Left forelimb (tissue), 1 donor: Measurements from ENCODE around the gene MSANTD1.

Experiments
- DNase-seq: peaks from one replicate; pipeline ENCODE4 v3.0.0-alpha.2; 2018; ENCODE audit warnings: low spot score

Gene MSANTD1

DNA sequence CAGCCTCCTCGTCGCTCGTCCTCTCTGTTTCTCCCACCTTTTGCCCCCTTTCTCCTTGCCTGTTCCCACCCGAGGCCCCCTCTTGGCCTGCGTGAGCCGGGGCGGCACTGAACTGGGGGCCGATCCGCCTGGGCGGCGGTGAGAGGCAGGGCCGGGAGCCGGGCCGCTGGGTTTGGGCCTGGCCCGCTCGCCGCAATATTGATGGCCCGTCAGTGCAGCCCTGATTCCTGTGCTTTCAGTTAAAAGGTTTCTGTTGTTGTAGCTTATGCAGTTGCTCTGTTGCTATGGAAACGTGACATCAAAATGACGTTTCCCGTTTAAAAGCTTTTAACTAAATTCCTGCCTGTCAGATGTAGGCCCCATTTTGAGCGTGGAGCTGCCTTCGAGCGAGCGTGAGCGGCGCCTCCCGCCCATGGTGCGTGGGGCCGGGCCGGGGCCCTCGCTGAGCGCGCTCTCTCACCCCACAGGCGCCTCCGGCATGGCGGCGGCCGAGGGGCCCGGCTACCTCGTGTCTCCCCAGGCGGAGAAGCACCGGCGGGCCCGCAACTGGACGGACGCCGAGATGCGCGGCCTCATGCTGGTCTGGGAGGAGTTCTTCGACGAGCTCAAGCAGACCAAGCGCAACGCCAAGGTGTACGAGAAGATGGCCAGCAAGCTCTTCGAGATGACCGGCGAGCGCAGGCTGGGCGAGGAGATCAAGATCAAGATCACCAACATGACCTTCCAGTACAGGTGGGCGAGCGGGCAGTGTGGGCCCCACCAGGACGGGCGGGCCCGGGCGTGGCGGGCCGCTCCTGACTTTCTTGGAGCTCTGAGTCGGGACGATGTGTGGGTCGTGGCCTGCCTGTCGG, at the start of gene MSANTD1:
MSANTD1 (plus strand) TSS at position 349 of the 851 bp plus-strand sequence; CDS start at position 413, 64 bp downstream.
- DNase-seq = no peak

DNA sequence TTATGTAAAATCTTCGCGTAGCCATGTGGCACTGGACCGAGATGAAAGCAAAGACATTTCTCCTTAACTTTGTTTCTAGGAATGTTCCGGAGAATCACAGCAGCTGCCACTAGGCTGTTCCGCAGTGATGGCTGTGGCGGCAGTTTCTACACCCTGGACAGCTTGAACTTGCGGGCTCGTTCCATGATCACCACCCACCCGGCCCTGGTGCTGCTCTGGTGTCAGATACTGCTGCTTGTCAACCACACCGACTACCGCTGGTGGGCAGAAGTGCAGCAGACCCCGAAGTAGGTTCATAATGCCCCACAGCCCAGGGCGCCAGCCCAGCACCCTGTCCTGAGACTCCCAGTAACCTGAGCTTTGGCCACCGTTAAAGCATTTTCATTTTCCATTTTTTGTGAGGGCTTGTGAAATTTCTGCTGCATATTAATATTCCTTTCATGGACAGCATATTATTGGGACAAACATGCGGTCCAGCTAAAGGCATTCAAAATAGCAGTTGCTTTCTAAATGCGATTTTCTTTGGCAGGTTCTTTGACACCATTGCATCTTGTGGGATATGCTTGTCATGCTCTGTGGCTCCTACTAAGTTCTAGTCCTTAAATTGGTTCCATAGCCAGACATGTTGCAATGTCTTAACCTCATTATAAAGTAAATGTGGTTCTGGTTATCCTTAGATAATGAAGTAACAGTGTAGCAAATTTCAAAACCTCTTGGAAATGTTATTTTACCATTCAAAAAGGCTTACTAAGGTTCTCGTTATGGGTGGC, 49.1 kb upstream of the MSANTD1 start:
- DNase-seq = no peak

DNA sequence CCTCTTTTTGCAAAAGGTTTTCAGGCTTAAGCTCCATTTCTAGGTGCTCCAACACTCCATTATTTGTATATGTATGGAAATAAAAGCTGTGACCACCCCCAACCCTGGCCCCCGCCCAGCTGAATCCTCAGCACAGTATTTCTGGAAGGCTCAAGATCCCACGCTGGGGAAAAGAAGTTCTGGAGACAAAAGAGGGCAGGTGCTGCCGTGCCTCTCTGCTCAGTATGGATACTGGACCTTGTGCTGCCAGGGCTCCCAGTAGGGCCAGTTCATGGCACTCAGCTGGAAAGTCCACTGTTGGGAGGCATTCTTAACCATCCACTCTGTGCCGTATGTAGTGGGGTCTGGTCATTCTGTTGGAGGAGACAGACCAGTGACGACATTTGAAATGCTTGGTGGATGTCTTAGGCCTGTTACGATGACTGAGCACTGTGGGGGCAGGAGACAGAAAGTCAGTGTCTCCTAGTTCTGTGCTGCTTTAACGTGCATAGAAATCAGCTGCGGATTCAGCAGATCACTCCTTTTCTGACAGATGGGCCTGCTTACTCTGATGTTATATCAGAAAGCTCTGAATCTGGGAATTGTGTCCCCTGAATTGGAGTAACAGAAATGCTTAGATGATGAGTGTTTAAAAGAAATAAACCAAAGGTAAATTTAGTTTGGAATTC, 48.4 kb upstream of the MSANTD1 start:
- no peak for DNase-seq

DNA sequence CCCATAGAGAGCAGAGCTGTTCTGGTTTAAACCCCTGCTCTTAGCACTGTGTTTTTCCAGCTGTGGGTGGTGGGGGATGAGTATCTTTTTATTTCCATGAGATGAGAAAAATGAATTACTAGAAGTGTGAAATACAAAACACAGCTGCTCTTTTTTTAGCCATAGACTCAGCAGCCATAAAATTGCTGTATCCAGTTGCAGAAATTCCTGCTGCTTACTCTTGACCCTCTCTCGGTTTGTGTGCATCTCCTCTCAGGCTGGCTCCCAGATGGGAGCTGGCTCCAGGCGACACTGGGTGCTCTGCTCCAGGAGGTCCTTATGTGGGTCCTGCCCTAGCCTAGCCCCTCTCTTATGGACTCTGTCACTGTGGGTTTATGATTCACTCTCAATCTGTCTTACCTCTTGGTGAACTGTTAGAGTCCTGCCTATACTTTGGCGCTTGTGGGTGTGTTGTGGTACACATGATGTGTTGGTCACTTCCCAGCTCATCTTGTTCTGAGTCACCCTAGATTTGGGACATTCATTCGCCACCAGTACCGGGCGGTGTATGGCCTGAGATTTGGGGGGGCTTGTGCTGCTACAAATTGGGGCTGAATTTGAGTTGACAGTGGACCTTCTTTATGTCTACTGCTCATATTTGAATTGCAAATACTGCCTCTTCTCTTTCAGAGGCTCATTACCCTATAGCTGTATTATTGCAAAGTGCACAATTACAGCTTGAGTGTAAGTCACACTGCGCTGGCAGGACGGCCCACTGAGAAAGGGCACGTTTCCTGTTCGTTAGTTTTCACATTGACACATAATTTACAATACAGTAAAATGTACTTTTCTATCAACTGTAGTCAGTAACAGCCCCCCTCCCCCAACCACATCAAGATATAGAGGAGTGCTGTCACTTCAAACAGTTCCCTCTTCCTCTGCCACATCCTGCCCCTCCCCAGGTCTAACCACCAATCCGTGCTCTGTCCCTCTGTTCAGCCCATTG, 46.9 kb upstream of the MSANTD1 start:
- no peak for DNase-seq

DNA sequence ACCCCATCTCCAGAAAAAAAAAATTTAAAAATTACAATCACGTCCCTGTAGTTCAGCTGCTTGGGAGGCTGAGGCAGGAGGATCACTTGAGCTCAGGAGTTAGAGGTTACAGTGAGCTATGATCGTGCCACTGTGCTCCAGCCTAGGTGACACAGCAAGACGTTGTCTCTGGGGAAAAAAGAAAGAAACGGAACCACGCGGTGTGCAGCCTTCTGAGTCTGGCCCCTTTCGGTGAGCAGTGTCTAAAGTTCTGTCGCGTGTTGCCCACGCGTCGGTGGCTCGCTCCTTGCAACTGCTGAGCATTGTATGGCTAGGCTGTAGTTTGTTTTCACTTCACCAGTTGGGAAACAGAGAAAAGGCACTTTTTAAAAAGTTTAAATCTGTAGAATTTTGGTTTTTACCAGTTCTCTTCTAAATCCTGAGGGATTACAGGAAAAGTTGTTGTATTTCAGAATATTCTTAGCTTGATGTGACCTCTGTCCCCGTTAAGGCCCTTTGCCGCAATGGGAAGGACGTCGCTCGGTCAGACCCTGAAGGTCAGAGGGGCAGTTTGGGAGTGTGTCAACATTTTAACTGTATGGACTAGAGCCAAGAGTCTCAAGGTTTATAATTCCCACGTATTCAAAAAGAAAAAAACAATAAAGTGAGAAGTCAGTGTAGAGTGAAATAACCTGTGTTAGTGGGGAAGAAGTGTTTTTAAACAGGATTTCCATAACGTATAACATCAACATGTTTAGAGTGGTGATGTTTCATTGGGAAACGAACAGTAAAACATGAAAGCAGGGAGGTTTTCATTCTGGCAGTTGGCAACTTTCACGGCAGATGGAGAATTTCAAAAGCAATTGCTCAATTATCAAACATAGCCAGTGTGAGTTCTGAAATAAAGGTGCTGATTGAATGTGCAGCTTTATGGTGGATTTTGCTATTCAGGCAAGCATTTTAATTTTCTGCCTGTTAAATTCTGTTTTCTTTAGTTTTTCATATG, 45.8 kb upstream of the MSANTD1 start:
- no peak for DNase-seq

DNA sequence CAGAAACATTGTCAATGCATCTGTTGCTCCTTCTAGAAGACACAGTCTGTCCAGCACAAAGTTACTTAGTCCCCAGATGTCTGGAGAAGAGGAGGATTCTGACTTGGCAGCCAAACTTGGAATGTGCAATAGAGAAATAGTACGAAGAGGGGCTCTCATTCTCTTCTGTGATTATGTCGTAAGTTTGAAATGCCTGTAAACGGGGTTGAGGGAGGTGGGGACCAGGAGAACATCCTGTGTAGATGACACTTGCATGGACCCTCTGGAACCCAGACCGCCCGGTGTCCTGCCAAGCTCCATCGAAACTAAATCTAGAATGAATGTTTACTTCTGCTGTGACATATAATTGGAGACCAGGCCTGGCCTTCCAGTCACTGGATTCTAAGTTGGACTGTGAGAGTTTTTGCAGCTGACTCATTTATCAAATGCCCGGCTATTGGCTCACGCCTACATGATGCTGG, 45.0 kb upstream of the MSANTD1 start:
- DNase-seq = no peak

DNA sequence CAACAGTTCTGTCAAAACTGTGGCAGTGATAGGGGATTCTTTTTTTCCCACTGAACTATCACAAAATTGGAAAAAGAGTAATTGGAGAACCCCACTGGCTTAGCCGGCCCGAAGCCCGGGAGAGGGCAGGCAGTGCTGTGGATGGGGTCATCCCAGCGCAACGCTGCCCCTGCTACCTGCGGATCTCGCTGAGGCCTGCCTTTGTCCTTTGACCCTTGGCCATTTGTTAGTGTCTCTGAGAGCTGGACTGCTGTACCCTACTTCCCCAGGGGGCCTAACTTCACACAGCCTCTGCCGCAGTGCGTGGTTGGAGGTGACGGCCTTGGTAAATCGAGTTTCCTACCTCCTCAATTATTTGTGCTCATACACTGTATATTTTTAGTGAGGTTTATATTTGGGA, 43.0 kb upstream of the MSANTD1 start:
- no peak for DNase-seq

DNA sequence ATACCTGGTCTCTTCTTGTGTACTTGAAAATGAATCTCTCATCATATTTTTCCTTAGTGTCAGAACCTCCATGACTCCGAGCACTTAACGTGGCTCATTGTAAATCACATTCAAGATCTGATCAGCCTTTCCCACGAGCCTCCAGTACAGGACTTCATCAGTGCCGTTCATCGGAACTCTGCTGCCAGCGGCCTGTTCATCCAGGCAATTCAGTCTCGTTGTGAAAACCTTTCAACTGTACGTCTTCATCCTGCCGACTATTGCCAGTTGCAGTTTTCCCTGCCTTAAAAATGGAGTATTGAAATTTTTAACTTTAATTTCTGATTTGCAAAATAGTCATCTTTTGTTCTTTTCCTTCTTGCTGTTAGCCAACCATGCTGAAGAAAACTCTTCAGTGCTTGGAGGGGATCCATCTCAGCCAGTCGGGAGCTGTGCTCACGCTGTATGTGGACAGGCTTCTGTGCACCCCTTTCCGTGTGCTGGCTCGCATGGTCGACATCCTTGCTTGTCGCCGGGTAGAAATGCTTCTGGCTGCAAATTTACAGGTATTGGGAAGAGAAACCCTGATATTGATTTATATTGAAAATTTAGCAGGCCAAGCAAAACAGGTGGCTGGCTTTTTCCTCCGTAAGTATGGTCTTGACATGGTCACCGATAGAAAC, 42.4 kb upstream of the MSANTD1 start:
- no peak for DNase-seq

DNA sequence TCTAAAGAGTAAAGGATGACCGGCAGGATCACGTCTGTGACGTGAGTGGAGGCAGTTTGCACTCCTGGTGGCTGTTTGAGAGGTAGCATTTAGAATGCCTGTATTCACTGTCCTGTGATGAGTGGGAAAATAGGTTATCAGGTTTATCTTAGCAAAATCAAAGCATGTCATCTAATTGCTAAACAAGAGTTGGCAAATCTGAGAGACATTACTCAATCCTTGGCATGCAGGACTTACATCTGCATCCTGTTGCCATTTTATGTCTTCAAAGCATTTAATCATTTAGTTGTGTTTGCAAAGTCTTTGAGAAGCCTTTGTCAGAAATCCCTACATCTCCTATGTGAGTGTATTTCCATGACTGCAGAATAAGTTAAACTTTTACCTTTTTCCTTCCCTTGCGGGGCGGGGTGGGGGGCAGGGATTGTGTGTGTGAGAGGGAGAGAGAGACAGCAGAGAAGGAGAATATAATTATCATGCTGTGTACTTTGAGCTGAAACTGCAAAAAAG, 41.4 kb upstream of the MSANTD1 start:
- DNase-seq = no peak

DNA sequence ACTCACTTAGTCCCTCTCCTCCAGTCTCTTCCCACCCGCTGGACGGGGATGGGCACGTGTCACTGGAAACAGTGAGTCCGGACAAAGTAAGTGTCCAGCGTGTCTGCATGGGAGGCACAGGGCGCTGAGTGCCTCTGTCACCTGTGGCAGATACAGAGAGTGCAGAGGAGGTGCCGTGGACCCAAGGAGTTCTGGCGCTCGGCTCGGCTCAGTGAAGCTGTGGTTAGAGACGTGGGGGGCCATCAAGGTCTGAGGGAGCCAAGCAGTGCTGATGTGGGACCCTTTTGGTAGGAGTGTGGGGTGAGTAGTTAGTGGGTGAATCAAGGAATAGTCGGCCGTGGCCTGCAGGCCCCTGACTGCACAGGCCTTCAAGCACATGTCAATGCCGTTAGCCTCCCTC, 40.1 kb upstream of the MSANTD1 start:
- DNase-seq = no peak

DNA sequence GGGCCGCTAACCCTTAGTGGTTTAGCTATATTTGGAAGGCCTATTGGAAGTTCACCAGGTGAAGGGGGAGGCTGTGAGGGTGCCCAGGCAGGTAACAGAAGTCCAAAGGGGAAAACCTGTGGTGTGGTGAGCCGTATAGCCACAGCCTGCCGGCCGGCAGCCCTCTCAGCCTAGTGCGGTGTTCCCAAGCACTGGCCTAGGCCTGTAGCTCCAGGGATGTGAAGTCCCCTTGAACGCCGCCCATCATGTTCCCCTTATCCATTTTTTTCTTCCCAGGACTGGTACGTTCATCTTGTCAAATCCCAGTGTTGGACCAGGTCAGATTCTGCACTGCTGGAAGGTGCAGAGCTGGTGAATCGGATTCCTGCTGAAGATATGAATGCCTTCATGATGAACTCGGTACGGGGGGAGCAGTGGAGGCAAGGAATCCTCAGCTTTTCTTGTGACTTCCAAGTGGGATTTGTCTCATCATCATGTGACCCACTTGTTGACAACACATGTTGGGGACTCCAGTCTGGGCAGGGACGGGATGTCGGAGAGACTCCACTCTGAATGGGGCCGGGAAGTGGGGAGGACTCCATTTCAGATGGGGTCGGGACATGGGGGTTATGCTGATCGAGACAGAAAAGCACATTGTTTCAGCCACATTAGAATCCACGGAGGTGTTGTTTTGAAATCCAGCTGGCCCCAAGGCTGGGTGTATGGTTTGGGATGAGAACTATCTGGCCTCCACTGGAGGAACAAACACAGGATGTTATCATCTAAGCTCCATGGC, 39.2 kb upstream of the MSANTD1 start:
- DNase-seq = no peak

DNA sequence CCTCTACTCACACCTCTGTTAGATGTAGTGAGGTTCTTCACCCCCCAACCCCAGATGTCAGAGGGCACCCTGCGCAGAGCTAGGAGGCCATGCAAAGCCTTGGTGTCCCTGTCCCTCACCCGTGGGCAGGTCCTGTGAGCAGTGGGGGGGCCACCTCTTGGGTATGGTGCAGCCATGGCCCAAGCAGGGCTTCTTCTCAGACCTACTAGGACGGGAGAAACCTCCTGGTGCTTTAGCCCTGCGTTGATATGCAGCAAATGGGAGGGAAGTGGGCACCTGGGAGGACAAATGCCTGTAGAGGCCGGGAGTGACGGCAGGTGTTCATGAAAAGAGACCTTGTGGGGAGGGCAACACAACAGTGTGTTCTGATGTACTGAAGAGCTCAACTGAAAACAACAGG, 38.5 kb upstream of the MSANTD1 start:
- no peak for DNase-seq

DNA sequence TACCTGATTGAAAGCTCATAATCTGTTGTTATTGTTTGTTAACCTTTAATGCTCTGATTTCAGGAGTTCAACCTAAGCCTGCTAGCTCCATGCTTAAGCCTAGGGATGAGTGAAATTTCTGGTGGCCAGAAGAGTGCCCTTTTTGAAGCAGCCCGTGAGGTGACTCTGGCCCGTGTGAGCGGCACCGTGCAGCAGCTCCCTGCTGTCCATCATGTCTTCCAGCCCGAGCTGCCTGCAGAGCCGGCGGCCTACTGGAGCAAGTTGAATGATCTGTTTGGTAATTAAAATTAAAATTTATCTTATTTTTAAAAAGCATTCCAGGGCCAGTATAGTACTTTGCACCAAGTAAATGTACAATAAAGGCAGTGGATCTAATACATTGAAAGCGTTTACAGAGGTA, 37.1 kb upstream of the MSANTD1 start:
- DNase-seq = no peak

DNA sequence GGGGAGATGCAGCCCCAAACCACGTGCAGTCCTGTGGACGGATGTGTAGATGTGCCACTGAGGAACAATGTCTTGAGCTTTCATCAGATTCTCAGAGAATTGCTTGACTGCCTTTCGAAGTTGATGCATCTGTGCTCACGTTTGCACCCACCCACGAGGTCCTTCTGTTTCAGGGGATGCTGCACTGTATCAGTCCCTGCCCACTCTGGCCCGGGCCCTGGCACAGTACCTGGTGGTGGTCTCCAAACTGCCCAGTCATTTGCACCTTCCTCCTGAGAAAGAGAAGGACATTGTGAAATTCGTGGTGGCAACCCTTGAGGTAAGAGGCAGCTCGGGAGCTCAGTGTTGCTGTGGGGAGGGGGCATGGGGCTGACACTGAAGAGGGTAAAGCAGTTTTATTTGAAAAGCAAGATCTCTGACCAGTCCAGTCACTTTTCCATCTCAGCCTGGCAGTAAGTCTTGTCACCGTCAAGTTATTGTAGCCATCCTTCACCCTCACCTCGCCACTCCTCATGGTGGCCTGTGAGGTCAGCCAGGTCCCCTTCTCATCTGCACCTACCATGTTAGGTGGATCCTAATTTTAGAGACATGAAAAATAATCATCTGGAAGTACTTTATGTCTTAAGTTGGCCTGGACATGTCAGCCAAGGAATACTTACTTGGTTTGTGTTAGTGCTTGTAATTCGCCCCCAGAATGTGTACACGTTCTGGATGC, 36.4 kb upstream of the MSANTD1 start:
- DNase-seq = no peak

DNA sequence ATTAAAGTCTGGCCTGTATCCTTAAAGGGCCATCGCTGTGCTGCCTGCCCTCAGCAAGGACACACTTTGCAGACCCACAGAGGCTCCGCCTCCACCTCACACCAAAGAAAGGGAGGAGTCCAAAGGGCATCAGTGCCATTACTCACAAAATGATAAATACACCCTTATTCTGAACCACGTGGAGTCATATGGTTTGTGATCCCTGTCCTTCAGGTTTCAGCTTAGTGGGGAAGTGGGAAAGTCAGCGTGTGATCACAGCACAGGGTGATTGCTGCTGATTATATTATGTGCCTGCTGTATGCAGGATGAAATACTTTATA, 35.9 kb upstream of the MSANTD1 start:
- no peak for DNase-seq

DNA sequence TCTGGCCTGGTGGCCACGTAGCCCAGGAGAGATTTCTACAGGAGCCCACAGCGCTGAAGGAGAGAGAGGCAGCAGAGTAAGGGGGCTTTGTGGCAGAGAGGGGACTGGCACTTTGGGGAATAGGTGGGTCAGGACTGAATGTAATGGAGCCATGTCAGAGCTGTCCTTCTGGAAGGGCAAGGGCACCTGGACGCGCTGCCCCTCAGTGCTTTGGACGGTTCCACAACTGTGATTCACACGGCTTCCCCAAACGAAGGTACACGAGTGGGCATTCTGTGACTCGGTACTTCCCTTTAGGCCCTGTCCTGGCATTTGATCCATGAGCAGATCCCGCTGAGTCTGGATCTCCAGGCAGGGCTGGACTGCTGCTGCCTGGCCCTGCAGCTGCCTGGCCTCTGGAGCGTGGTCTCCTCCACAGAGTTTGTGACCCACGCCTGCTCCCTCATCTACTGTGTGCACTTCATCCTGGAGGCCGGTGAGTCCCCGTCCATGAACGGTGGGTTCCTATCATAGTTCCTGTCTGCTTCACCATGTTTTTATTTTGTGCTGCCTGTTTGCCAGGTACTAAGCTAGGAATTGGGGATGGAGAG, 35.2 kb upstream of the MSANTD1 start:
- no peak for DNase-seq

DNA sequence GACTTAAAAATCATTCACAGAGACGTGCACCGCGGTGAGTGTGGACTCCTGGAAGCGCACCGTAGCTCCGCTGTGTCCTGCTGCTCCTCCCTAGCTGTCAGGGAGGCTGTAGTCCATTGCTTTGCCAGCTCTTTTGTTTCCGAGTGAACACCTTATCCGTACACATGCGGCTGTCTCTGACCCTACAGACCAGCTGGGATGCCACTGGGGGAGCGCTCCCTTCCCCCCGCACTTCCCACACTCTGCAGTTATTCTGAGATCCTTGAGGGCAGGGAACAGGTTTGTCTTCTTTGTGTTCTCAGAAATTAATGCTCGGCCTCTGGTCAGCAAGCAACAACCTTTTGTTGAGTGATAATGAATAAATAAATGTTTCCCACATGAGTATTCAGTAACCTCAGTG, 33.7 kb upstream of the MSANTD1 start:
- DNase-seq = no peak

DNA sequence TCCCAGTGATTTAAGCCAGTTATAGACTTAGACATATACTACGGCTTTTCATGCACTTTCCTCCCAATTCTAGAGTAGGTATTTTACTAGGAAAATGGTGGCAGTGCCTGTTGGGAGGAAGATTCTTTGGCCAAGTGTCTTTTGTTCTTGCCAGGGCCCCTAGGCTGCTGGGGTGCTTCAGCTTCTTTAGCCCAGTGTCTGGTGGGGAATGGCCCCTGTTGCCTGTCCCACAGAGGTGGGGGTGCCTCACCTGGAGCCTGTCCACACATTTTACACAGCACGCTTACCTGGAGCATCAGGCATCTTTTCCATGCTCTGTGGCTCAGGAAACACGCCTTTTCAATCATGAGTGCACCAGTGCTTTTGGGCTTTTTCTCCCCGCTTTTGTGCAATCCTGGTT, 33.2 kb upstream of the MSANTD1 start:
- no peak for DNase-seq
